WTC11 (cell line): ENCODE data around the gene TMEM150A. TPM values are rescaled to one million over a fixed set of nuclear protein-coding genes. Genes with fewer than 3 reads are reported as not detected.
A peak's percentile ranks its signal among the peaks of the same experiment; 100 is the strongest.

Experiments
- ATAC-seq: fragments of 200-7000 bp; cut with Tn5 transposase; 2 replicates; pipeline ENCODE4 v1.10.0; 2021; ENCODE audit warnings: mild to moderate bottlenecking, moderate library complexity
- CTCF ChIA-PET: fragments of 300-600 bp; sonication (Branson Sonifier 250); formaldehyde crosslinking; loops from one replicate; lab custom pipeline; 2021; ENCODE audit warnings: antibody characterized with exemption; lab: Charles Lee
- POLR2A ChIA-PET: fragments of 350-600 bp; sonication (Branson Sonifier 250); formaldehyde crosslinking; loops from one replicate; lab custom pipeline; 2021; ENCODE audit warnings: antibody characterized with exemption; lab: Charles Lee
- DNase-seq: peaks from one replicate; pipeline ENCODE4 v3.0.0; 2021; ENCODE audit warnings: low spot score
- H3K27ac Mint-ChIP-seq: 2 replicates; pipeline ENCODE4 v1.8.0; 2021; ENCODE audit warnings: mixed read lengths
- H3K27me3 Mint-ChIP-seq: 2 replicates; pipeline ENCODE4 v1.8.0; 2021; ENCODE audit warnings: low read depth, mild to moderate bottlenecking, moderate library complexity, mixed read lengths
- H3K36me3 Mint-ChIP-seq: 2 replicates; pipeline ENCODE4 v1.8.0; 2021; ENCODE audit warnings: mixed read lengths
- H3K4me1 Mint-ChIP-seq: 2 replicates; pipeline ENCODE4 v1.8.0; 2022; ENCODE audit warnings: mixed read lengths
- H3K4me3 Mint-ChIP-seq: 2 replicates; pipeline ENCODE4 v1.8.0; 2021; ENCODE audit warnings: mild to moderate bottlenecking, moderate library complexity, mixed read lengths
- H3K9me3 Mint-ChIP-seq: 2 replicates; pipeline ENCODE4 v1.8.0; 2021; ENCODE audit warnings: mixed read lengths
- PRRX2 ChIP-seq: fragments of 250-450 bp; sonication (Bioruptor Pico); IDR thresholded peaks from 2 replicates; pipeline ENCODE4 v1.8.0; 2021; ENCODE audit warnings: mild to moderate bottlenecking
- RORB ChIP-seq: fragments of 250-450 bp; sonication (Bioruptor Pico); IDR thresholded peaks from 2 replicates; pipeline ENCODE4 v1.9.0; 2021; ENCODE audit warnings: mild to moderate bottlenecking
- ZNF532 ChIP-seq: fragments of 250-450 bp; sonication (Bioruptor Pico); IDR thresholded peaks from 2 replicates; pipeline ENCODE4 v1.9.0; 2021; ENCODE audit warnings: mild to moderate bottlenecking, borderline replicate concordance
- total RNA-seq: library from RNA; stranded (reverse); gene quantifications from 3 replicates; pipeline ENCODE4 v1.2.3, GENCODE V29; 2021
- TF ChIP-seq, protein P1 (sequence below): sonication (generic); formaldehyde crosslinking; IDR thresholded peaks from 2 replicates; pipeline ENCODE4 v1.8.0; 2022; ENCODE audit warnings: missing genetic modification reagents

TMEM150A gene
- total RNA-seq, 1 experiment from 2014 or later = 20.9 TPM

DNA sequence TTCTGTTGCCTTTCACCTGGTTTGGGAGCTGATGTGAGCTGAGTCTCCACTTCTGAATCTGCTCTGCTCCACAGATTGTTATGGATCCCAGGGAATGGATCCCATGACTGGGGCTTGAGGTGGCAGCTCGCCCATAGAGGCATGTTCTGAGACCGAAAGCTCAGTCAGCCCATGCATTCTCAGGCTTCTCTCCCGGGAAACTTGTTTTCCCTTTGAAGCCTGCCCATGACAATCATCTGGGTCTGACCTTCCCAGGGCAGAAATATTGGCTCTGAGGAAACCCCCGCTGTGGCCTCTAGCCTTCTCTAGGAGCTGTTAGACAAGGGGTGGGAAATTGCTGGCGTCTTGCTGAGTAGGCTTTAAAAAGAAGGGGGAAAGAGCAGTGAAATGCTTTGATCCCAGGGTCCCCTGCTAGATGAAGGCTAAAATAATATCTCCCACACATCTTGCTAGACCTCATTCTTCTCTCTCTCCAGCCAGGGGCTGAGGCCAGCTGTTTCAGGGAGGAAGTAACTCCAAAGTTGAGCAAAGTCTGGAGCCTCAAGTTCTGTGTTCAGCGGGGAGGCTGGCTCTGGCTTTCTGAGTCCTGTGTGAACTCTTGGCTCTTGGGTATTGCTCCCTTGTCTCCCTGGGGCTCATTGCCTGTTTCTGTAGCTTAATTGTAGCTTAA lies 23.1 kb downstream of the TMEM150A start:
- POLR2A ChIA-PET = interaction anchor here (0.6 to 1.3 kb wide), 2 partner anchors 18 to 225 kb away, joined by 4 read pairs; partner anchors contain the start of genes ELMOD3, GGCX and RETSAT
- 0 out of 2 replicates have a peak, but pooled peaks cover 3% of the 10 kb centered on the region for H3K36me3 Mint-ChIP-seq
- DNase-seq = no peak
- TF ChIP-seq RORB (CRISPR knock-in tag) (no peak), PRRX2 (CRISPR knock-in tag) (no peak), ZNF532 (CRISPR knock-in tag) (no peak)
- TF ChIP-seq, protein P1, sequence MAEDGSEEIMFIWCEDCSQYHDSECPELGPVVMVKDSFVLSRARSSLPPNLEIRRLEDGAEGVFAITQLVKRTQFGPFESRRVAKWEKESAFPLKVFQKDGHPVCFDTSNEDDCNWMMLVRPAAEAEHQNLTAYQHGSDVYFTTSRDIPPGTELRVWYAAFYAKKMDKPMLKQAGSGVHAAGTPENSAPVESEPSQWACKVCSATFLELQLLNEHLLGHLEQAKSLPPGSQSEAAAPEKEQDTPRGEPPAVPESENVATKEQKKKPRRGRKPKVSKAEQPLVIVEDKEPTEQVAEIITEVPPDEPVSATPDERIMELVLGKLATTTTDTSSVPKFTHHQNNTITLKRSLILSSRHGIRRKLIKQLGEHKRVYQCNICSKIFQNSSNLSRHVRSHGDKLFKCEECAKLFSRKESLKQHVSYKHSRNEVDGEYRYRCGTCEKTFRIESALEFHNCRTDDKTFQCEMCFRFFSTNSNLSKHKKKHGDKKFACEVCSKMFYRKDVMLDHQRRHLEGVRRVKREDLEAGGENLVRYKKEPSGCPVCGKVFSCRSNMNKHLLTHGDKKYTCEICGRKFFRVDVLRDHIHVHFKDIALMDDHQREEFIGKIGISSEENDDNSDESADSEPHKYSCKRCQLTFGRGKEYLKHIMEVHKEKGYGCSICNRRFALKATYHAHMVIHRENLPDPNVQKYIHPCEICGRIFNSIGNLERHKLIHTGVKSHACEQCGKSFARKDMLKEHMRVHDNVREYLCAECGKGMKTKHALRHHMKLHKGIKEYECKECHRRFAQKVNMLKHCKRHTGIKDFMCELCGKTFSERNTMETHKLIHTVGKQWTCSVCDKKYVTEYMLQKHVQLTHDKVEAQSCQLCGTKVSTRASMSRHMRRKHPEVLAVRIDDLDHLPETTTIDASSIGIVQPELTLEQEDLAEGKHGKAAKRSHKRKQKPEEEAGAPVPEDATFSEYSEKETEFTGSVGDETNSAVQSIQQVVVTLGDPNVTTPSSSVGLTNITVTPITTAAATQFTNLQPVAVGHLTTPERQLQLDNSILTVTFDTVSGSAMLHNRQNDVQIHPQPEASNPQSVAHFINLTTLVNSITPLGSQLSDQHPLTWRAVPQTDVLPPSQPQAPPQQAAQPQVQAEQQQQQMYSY (CRISPR knock-in tag) = peak; percentile 9; the same call in 1 of the 2 replicates
- TF ChIP-seq, all 79 proteins: peak for 1
- H3K9me3 Mint-ChIP-seq = no peaks in the 10 kb centered on the region
- CTCF ChIA-PET = interaction anchor here (0.7 to 1.3 kb wide), 3 partner anchors 18 to 33 kb away, joined by 3 to 5 read pairs (median 4); partner anchors contain the start of gene GGCX
- H3K27me3 Mint-ChIP-seq = peaks cover 21% of the 10 kb centered on the region
- peaks cover 33% of the 10 kb centered on the region for H3K4me1 Mint-ChIP-seq
- no peak for ATAC-seq
- peak overlapping the region; percentile 79 for H3K4me3 Mint-ChIP-seq
- peak overlapping the region; percentile 64 for H3K27ac Mint-ChIP-seq

DNA sequence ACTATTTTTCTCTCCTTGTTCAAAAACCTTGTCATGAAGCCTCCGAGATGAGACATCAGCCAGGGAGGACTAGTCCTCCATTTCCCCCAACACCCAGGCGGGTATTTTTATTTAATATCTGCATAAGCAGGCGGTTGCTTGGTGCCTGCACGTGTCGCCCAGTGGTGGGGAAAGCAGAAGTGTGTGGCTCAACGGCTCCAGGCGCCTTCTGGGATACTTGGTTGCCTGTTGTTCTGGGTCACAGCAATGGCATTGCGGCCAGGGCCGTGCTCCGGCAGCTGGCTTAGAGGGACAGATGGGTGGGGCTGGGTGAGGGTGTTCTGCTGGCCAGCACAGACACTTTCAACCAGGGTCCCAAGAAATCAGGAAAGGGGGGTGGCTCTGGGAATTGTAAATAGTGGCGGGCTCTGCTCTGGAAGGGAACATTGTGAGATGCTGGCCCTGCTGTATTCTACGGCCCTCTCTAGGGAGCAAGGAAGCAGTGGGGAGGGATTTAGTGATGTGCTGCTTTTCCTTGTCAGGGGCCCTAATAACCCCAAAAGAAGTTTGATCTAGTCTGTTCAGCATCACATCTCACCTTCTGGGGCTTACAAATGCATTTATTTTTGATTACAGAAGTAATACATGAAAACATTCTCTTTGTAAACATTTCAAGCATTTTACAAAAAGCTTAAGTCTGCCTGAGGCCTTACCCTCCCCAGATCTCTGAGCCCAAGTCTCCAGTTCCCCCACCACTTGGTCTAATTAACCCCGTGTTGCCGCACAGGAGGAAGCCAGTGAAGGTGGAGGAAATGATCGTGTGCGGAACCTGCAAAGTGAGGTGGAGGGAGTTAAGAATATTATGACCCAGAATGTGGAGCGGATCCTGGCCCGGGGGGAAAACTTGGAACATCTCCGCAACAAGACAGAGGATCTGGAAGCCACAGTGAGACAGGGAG lies 24.0 kb downstream of the TMEM150A start:
- H3K36me3 Mint-ChIP-seq = 0 out of 2 replicates have a peak, but pooled peaks cover 3% of the 10 kb centered on the region
- peak overlapping the region; percentile 79 for H3K4me3 Mint-ChIP-seq
- H3K27ac Mint-ChIP-seq = peak overlapping the region; percentile 64
- ATAC-seq (0 out of 2 replicates have a peak, but pooled peaks have one; percentile 5), DNase-seq (no peak)
- TF ChIP-seq, protein P1 (CRISPR knock-in tag) = peak; percentile 74
- TF ChIP-seq RORB (CRISPR knock-in tag) = no peak
- POLR2A ChIA-PET = interaction anchor here (0.6 to 1.9 kb wide), 5 partner anchors 17 to 224 kb away, joined by 3 to 7 read pairs (median 4); partner anchors contain the start of genes C2orf68, ELMOD3, GGCX and MAT2A
- H3K27me3 Mint-ChIP-seq = peaks cover 15% of the 10 kb centered on the region
- CTCF ChIA-PET = interaction anchor here (1.0 to 2.1 kb wide), 5 partner anchors 17 to 150 kb away, joined by 3 to 12 read pairs (median 7); partner anchors contain the start of gene RNF181
- no peaks in the 10 kb centered on the region for H3K9me3 Mint-ChIP-seq
- peaks cover 33% of the 10 kb centered on the region for H3K4me1 Mint-ChIP-seq
